Pancreas (tissue), 10 donors: ENCODE measurements around the gene GPI. TPM values are rescaled to one million over a fixed set of nuclear protein-coding genes. Genes with fewer than 3 reads are reported as not detected.
A peak's percentile ranks its signal among the peaks of the same experiment; 100 is the strongest.

Experiments
- ATAC-seq, 4 donors: fragments of 200-7000 bp; cut with Tn5 transposase; one replicate each; pipeline versions ENCODE4 v1.8.0 to v1.9.1; 2020; ENCODE audit warnings: mild to moderate bottlenecking in 4 of 4, moderate library complexity in 4 of 4
- DNase-seq, 6 donors: peaks; one replicate each; pipeline ENCODE4 v3.0.0-alpha.2; 2020
- FAIRE-seq: peaks from 2 replicates; lab custom pipeline; 2012; peaks lifted over from hg19 to GRCh38; lab: Jason Lieb, UNC
- H3K27ac ChIP-seq, 4 donors: fragments of 200-600 bp; sonication (generic); 1 replicate in 3 of 4; 2 replicates in 1 of 4; pipeline versions ENCODE4 v1.5.0 to v1.8.0; 2020
- H3K27me3 ChIP-seq, 4 donors: fragments of 200-600 bp; one replicate each; pipeline ENCODE4 v1.8.0; 2021
- H3K36me3 ChIP-seq, 3 donors: fragments of 200-600 bp; sonication (generic) in 1 of 3; one replicate each; pipeline versions ENCODE4 v1.5.0 to v1.8.0; 2020 to 2021
- H3K4me1 ChIP-seq, 3 donors: fragments of 200-600 bp; one replicate each; pipeline ENCODE4 v1.8.0; 2021
- H3K4me3 ChIP-seq, 4 donors: fragments of 200-600 bp; sonication (generic) in 2 of 4; one replicate each; pipeline versions ENCODE4 v1.5.0 to v1.8.0; 2020 to 2021
- H3K9me3 ChIP-seq, 4 donors: fragments of 200-600 bp; one replicate each; pipeline ENCODE4 v1.8.0; 2021
- WGBS, 2 donors: extraction: QIAGEN DNeasy Blood & Tissue Kit; methylation state at CpG; one replicate each; pipeline ENCODE4 v1.1.7; 2013; 5-methylcytosine and 5-hydroxymethylcytosine counted together
- intact Hi-C, 3 donors: fragments of 100-400 bp; cut with DNase I; formaldehyde crosslinking; loops; one replicate each; pipeline versions ENCODE4 v1.11.1 to v1.14.2; 2022
- polyA plus RNA-seq, 2 donors: library from polyadenylated mRNA; stranded (reverse); fragments of 200-250 nt; gene quantifications; one replicate each; pipeline ENCODE4 v1.2.3, GENCODE V29; 2013
- total RNA-seq, 6 donors: library from RNA; stranded (reverse); fragmentation: NEBNext Ultra II Directional in 4 of 6; extraction: Animal tissue kit (Norgen Biotek cat#: 25700) in 4 of 6; gene quantifications; one replicate each; pipeline versions ENCODE4 v1.2.1 to v1.2.4, GENCODE V29; 2021 to 2023
- TF ChIP-seq, protein P1 (sequence below), 4 donors: fragments of 200-600 bp; sonication (generic) in 3 of 4; IDR thresholded peaks; one replicate each; pipeline versions ENCODE4 v1.5.0 to v1.8.0; 2021; ENCODE audit warnings: antibody characterized with exemption in 4 of 4
- donor health status: healthy with polysubstance abuse.
- donor health status: DM: no; HTN: no; CAD: no; lungs with moderate emphysema.
- donor health status: DM: no; HTN: no; CAD: no.
- donor health status: control.
- donor health status: control.
- donor health status: Bipolar disorder and iron deficiency.
- donor health status: DM: yes; HTN: yes; CAD: no.
- donor health status: DM: no; HTN: no; CAD: no.
- donor health status: DM: no; HTN: no; CAD: no.
- donor health status: DM: yes; HTN: yes; CAD: no.

The GPI gene
- total and polyA plus RNA-seq, 8 donors, result 50.5 to 119 (median 67.3) TPM

DNA sequence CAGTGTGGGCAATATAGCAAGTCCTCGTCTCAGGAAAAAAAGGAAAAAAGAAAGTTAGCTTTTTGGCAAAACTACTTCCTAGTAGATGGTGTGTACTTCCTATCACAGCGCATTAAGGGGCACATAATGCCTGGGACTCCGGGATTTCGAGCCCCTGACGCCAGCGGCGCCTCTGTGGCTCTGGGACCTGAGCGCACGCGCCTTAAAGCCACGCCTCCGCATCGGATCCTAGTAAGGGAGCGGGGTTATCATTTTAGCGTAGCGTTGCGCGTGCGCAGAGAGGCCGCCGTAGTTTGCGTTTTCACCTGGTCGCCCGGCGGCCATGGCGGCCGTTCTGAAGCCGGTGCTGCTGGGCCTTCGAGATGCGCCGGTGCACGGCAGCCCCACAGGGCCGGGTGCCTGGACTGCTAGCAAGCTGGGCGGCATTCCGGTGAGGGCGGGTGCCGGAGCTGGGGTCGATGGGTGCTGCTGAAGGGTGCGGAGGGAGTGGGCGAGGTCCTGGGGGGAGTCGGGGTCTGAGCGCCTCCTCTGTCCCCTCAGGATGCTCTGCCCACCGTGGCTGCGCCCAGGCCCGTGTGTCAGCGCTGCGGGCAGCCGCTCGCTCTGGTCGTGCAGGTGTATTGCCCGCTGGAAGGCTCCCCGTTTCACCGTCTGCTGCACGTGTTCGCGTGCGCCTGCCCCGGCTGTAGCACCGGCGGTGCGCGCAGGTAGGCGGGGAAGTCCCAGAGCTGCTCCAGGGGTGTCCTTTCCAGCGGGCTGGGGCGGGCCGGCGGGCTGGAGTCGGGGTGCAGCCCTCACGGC is 39.3 kb downstream of the GPI start, which contains the start of gene PDCD2L:
TSS of gene PDCD2L (plus strand) at position 291 of the 801 bp plus-strand sequence. CDS start at position 323, 32 bp downstream.
- FAIRE-seq, result no peak
- peak within 1 kb of the TSS; percentile 40 to 64 (median 53) for H3K27ac ChIP-seq
- intact Hi-C loops, result no loop called here

DNA sequence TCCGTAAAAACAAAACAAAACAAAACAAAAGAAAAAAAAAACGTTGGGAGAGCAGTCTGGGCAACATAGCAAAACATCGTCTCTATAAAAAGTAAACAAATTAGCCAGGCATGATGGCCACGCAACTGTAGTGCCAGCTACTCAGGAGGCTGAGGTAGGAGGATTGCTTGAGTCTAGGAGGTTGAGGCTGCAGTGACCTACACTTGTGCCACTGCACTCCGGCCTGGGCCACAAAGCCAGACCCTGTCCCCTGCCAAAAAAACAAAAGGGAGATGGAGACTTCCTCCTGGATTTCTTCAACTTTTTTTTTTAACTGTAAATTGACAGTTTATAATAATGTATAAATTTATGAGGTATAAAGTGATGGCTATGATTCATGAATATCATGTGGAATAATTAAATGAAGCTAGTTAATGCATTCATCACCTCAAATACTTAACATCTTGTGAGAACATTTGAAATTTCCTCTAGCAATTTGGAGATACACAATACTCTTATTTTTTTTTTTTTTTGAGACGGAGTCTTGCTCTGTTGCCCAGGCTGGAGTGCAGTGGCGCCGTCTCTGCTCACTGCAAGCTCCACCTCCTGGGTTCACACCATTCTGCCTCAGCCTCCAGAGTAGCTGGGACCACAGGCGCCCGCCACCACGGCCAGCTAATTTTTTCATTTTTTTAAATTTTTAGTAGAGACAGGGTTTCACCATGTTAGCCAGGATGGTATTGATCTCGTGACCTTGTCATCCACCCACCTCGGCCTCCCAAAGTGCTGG is 41.1 kb downstream of the GPI start:
- peak in 2 of 6 donors; percentile 4 to 6 for DNase-seq
- Histone ChIP-seq H3K36me3 (peaks cover 0 to 3% (median 0%) of the 10 kb centered on the region in 3 donors), H3K27ac (no peak overlapping the region), H3K4me1 (peaks cover 0 to 8% (median 0%) of the 10 kb centered on the region in 3 donors), H3K9me3 (no peaks in the 10 kb centered on the region), H3K27me3 (no peaks in the 10 kb centered on the region), H3K4me3 (no peak overlapping the region)
- intact Hi-C loops, result no loop called here
- ATAC-seq, result no peak
- TF ChIP-seq, protein P1, sequence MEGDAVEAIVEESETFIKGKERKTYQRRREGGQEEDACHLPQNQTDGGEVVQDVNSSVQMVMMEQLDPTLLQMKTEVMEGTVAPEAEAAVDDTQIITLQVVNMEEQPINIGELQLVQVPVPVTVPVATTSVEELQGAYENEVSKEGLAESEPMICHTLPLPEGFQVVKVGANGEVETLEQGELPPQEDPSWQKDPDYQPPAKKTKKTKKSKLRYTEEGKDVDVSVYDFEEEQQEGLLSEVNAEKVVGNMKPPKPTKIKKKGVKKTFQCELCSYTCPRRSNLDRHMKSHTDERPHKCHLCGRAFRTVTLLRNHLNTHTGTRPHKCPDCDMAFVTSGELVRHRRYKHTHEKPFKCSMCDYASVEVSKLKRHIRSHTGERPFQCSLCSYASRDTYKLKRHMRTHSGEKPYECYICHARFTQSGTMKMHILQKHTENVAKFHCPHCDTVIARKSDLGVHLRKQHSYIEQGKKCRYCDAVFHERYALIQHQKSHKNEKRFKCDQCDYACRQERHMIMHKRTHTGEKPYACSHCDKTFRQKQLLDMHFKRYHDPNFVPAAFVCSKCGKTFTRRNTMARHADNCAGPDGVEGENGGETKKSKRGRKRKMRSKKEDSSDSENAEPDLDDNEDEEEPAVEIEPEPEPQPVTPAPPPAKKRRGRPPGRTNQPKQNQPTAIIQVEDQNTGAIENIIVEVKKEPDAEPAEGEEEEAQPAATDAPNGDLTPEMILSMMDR (IDR thresholded peaks at IDR 0.05), result no peak
- WGBS, 2 donors, result 83 to 86% methylated on average over 13 of the region's 13 CpGs
- FAIRE-seq, result no peak

More for the DNA sequence above, 39.3 kb downstream of the GPI start, which contains the start of gene PDCD2L:
- 1% methylated on average over 65 to 69 of the region's 69 CpGs for WGBS, 2 donors
- H3K4me1 ChIP-seq, result peaks cover 0 to 8% (median 0%) of the 10 kb centered on the region in 3 donors
- no peaks in the 10 kb centered on the region for H3K27me3 ChIP-seq
- no peaks in the 10 kb centered on the region for H3K9me3 ChIP-seq
- TF ChIP-seq, protein P1 (IDR thresholded peaks at IDR 0.05), result no peak
- peak; percentile 91 to 98 (median 93) for DNase-seq
- peak; percentile 96 to 98 (median 97) for ATAC-seq
- H3K4me3 ChIP-seq, result peak within 1 kb of the TSS; percentile 49 to 99 (median 86)
- H3K36me3 ChIP-seq, result peaks cover 0 to 7% (median 6%) of the 10 kb centered on the region in 3 donors

DNA sequence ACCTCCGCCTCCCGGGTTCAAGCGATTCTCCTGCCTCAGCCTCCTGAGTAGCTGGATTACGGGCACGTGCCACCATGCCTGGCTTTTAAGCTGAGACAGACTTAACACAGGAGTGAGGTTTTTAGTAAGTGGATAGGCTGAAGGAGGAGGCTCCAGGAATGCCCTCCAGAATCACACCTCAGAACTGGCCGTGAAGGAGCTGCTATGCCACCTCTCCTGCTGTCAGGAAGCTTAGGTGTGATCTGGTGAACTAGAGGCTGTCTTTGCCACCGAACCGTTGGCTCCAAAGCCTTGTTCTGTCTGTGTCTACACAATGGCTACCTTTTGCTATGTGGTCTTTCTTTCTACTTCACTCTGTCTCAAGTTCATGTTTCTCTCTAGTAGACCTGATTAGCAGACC is 43.4 kb downstream of the GPI start:
- H3K9me3 ChIP-seq, result no peaks in the 10 kb centered on the region
- H3K36me3 ChIP-seq, result peaks cover 0 to 3% (median under 1%) of the 10 kb centered on the region in 3 donors
- TF ChIP-seq, protein P1 (IDR thresholded peaks at IDR 0.05), result no peak
- WGBS, 2 donors, result 83 to 85% methylated on average over 8 of the region's 8 CpGs
- H3K4me3 ChIP-seq, result no peak overlapping the region
- no peak for DNase-seq
- ATAC-seq, result no peak
- H3K4me1 ChIP-seq, result peaks cover 0 to 8% (median 0%) of the 10 kb centered on the region in 3 donors
- FAIRE-seq, result no peak
- intact Hi-C loops, result no loop called here
- H3K27me3 ChIP-seq, result no peaks in the 10 kb centered on the region
- H3K27ac ChIP-seq, result no peak overlapping the region

DNA sequence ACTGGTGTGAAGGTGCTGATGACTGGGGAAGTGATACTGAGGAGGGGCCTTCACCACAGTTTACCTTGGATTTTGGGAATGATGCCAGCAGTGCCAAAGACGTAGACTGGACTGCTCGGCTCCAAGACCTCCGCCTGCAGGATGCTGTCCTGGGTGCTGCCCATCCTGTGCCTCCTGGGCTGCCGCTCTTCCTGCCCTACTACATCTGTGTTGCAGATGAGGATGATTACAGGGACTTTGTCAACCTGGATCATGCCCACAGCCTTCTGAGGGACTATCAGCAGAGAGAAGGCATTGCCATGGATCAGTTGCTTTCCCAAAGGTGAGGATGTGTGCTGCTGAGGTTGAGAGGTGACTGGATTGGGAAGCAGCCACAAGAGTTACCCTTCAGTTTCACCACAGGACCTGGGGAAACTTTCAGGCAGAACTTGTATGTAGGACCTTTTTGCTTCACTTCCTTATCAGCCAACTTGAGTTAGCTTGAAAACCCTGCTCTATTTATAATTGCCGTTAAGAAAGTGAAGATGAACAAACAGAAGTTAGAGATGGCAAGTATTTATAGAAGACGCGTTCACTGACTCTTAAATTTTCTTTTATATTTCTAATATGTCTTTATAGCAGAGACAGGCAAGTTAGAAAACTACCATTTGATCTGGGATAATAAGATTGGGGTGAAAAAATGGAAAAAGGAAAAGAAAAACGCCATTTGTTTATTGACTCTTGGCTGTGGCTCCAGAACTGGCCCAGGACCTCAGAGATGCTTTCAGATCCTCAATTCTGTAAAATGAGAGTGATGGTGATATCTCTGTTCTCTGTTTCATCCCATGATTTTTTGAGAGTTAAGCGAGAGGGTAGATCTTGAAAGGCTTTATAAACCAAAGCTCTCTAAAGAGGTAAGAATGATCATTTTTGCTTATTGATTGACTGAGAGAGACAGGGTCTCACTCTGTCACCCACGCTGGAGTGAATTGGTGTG is 44.5 kb downstream of the GPI start:
- H3K27ac ChIP-seq, result no peak overlapping the region
- TF ChIP-seq, protein P1 (IDR thresholded peaks at IDR 0.05), result no peak
- H3K9me3 ChIP-seq, result no peaks in the 10 kb centered on the region
- no peaks in the 10 kb centered on the region for H3K27me3 ChIP-seq
- intact Hi-C loops, result no loop called here
- DNase-seq, result no peak
- no peak for ATAC-seq
- WGBS, 2 donors, result 79 to 88% methylated on average over 10 of the region's 10 CpGs
- peaks cover 0 to 4% (median 0%) of the 10 kb centered on the region in 3 donors for H3K4me1 ChIP-seq
- H3K4me3 ChIP-seq, result no peak overlapping the region
- H3K36me3 ChIP-seq, result peaks cover 0 to 11% (median 3%) of the 10 kb centered on the region in 3 donors
- FAIRE-seq, result no peak
